CD4-positive, alpha-beta T cell treated with Interferon gamma for 1 hour (primary cell): ENCODE results near the gene IL17C.
A peak's percentile ranks its signal among the peaks of the same experiment; 100 is the strongest.
"Not testable (repeated sequence)": the region's sequence is repeated elsewhere in the genome, so short reads cannot be mapped to it uniquely, and the experiment has no call there.

Source experiments
- DNase-seq: peaks from one replicate; pipeline ENCODE4 v3.0.0-alpha.2; 2020

Gene IL17C, protein sequence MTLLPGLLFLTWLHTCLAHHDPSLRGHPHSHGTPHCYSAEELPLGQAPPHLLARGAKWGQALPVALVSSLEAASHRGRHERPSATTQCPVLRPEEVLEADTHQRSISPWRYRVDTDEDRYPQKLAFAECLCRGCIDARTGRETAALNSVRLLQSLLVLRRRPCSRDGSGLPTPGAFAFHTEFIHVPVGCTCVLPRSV

GRCh38 chr16:88638323-88639230, at the start of gene IL17C:
IL17C (plus strand) TSS chr16:88638572; CDS start chr16:88638642, 70 bp downstream.
- peak; percentile 42 for DNase-seq

- DNase-seq: no peak
These were observed 49.6 kb upstream of the IL17C start for GRCh38 chr16:88588754-88589153.

DNA sequence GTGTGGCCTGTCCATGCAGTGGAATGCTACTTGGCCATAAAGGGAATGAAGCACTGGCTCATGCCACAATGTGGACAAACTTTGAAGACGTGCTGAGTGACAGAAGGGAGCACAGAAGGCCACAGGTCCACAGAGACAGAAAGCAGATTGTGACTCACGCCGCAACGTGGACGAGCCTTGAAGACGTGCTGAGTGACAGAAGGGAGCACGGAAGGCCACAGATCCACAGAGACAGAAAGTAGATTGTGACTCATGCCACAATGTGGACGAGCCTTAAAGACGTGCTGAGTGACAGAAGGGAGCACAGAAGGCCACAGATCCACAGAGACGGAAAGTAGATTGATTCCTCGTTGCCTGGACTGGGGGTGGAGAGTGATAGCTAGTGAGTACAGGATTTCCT, 48.9 kb upstream of the IL17C start:
- no peak for DNase-seq

DNA sequence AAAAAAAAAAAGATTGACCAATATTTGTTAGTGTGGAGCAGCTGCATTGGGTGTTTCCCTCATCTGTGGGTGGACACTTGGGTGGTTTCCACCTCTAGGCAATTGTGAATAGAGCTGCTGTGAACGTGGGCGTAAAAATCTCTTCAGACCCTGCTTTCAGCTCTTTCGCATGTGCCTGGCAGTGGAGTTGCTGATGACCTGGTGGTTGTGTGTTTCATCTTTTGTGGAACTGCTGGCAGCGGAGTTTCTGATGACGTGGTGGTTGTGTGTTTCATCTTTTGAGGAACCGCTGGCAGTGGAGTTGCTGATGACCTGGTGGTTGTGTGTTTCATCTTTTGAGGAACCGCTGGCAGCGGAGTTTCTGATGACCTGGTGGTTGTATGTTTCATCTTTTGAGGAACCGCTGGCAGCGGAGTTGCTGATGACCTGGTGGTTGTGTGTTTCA, 46.8 kb upstream of the IL17C start:
- peak; percentile 65 for DNase-seq

DNA sequence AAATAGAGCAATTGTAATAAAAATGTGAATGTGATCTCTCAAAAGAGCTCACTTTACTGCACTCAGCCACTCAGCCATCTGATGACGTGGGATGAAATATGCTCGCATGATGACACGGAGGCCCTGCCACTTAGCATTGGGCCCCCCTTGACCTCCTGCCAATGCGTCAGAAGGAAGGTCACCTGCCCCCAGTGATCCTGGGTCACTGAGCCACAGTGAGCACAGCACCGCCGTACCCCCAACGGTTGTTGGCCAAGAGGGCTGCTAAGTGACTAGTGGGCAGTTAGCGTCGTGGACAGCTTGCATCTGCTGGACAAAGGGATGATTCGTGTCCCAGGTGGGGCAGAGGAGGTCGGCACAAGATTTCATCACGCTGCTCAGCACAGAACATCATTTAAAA, 45.3 kb upstream of the IL17C start:
- no peak for DNase-seq

GRCh38 chr16:88593489-88593888, 44.9 kb upstream of the IL17C start:
- DNase-seq: no peak

DNA sequence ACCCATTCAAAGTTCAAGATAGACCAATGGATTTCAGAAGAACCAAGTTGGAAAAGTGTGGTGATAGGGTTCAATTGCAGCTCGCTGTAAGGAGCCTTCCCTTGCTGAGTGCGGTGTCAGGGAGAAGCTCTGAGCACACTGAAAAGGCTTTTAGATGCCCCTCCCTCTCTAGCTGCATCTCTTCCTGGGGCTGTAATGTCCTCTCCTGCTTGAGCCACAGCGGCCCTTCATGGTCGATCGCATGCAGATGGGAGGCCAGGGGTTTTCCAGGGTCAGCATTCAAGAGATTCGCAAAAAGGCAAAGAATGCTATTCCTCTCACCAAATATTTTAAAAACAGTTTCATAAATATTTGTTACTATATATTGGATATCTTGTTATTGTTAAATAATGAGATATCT, 44.5 kb upstream of the IL17C start:
- DNase-seq: no peak

- no peak for DNase-seq
These were observed 43.3 kb upstream of the IL17C start for GRCh38 chr16:88595101-88595500.

DNA sequence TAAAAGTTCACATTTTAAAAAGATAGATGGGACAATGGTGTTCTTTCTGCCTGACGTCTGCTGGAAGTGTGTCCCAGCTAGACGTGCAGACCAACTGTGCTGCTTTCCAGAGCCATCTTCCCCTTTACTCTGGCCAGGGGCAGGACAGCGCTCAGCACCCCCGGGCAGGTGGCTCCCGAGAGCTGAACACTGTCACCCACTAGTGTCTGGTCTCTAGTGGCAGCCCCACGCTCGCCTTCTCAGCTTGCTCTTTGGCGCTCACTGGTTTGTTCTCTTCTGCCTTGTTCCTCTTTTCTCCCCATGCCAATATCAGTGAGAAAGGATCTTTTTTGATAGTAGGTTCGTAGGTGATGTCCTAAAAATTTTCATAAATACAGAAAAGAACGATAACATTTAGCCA, 42.5 kb upstream of the IL17C start:
- DNase-seq: no peak

DNA sequence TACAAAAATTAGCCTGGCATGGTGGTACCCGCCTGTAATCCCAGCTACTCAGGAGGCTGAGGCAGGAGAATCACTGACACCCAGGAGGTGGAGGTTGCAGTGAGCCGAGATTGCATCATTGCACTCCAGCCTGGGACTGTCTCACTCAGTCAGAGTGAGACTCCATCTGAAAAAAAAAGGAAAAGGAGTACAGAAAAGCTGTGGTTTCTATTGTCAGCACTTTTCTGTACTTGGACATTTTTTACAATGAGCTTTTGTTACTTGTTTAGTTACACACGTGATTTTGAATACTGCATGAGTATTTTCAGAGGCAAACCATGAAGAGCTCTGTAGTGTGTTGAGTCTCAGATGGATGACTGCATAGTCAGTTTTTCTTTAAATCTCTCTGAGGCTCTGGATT, 41.9 kb upstream of the IL17C start:
- DNase-seq: no peak

DNA sequence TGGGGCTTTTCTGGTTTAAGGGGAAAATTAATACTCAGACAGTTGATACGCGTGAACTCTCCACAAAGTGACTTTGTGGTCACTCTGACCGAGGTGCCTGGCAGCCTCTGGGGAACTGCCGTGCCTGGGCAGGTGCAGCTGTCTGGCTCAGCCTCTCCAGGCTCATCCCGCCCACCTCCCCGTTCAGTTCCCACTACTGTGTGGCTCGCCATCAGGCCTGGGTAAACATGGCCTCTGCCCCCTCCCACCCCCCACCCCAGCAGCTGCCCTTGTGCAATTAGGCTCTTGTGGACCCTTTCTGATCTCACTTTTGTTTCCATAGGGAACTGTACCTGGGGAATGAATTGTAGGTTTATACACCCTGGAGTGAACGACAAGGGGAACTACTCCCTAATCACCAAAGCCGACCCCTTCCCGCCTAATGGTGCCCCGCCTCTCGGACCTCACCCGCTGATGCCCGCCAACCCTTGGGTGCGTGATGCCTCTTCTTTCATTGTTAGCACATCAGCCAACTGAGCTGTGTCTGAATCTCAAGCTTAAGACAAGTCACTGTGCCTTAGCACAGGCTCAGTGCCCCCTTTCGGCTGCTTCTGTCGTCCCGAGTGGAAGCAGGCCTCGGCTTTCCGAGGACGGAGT, 40.4 kb upstream of the IL17C start:
- DNase-seq: no peak

DNA sequence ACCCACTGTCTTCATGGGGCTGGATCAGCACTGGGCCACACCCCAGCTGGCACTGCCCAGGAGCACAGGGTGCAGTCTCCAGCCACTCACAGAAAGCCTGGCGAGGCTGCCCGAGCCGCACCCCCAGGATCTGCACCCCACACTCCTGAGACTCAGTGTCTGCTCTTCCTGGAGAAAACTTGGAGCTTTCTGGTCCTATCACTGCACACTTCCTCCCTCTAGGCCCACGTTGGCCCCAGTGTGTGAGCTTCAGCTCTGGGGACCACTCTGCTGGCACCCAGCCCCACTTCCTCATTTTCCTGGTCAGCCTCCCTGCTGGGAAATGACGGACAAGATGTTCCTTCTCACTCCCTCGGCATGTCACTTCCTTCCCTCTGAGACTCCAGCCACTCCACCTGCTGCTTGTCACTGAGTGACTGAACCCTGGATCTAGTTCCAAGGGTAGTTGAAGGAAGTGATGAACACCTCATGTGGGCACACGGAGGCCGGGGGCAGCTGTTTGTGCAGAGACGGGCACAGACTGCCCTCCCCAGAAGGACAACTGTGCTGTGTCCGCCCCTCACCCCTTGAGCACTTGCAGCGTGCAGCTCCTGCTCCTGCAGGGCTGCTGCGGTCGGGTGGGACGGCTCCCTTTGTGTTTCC, 39.2 kb upstream of the IL17C start:
- DNase-seq: peak; percentile 62

GRCh38 chr16:88599825-88600538, 38.4 kb upstream of the IL17C start:
- DNase-seq: no peak

GRCh38 chr16:88600539-88600896, 37.9 kb upstream of the IL17C start:
- no peak for DNase-seq

DNA sequence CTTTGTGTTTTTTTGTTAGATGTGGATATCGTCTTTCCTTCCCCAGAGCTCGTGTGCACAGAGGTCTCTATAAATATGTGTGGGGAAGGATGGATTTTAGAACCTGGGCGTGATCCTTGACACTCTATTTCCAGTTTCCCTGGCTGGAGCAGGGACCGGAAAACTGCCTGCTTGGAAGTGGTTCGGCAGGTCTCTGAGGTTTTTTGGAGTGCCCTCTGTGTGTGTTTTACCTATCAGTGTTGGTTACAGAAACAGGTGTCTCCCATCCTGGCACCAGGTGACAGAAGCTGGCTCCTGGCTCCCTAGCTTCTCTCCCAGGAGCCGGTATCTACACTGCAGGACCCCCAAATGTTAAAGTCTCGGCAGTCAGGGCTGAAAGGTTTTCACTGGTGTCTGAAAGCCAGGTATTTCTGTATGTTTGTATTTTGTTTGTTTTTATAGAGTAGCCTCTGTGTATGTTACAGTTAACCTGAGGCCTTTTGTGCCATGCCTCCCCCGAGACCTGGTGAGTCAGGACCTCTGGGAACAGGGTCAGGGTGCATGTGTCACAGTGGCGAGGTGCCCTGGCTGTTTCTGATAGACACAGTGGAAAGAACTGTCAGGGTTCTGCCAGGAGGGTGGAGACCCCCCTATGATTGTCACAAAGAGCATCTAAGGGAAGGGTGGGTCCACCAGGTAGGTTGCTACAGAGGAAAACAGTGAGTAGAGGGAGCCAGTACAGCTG, 36.9 kb upstream of the IL17C start:
- DNase-seq: no peak

GRCh38 chr16:88602091-88602490, 36.3 kb upstream of the IL17C start:
- DNase-seq: no peak

GRCh38 chr16:88605186-88606147, 32.9 kb upstream of the IL17C start:
- DNase-seq: no peak

DNA sequence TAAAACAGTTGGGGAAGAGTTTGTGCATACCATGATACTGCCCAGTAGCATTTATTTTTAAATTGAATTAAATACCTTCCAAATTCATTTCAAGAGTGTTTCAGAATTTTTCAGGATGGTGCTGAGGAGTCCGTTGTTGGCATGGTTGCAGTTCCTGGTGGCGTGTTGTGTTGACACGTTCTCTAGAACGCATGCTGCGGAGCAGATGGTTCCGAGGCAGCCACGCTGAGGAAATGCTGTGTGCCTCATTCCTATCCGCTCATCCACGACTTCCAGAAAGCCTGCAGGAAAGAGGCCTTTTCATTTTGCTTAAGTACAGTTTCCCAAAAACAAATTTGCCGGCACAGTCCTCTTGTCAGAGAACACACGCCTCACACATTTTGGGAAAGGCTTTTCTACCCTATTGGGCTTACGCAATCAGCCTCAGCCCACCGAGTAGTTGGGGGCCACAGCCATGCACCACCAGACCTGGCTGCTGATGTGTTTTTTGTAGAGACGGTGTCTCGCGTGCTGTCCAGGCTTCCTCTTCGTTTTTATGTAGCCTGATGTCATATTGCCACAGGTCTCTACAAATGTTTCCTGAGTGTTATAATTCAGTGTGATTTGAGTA, 32.1 kb upstream of the IL17C start:
- no peak for DNase-seq

GRCh38 chr16:88608076-88608475, 30.3 kb upstream of the IL17C start:
- DNase-seq: no peak

DNA sequence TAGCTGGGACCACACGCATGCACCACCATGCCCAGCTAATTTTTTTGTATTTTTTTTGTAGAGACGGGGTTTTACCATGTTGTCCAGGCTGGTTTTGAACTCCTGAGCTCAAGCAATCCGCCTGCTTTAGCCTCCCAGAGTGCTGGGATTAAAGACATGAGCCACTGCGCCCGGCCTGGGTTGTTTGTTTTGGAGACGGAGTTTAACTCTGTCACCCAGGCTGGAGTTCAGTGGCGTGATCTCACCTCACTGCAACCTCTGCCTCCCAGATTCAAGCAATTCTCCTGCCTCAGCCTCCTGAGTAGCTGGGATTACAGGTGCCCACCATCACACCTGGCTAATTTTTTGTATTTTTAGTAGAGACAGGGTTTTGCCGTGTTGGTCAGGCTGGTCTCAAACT, 28.9 kb upstream of the IL17C start:
- not testable (repeated sequence) for DNase-seq
